GM21619 (cell line): ENCODE measurements around the gene SOWAHA.
A peak's percentile ranks its signal among the peaks of the same experiment; 100 is the strongest.
"Not testable (repeated sequence)": the region's sequence is repeated elsewhere in the genome, so short reads cannot be mapped to it uniquely, and the experiment has no call there.

Source experiments
- ATAC-seq: cut with Tn5 transposase; IDR thresholded peaks from one replicate; pipeline ENCODE4 v1.9.1; 2021; ENCODE audit not compliant: unreplicated experiment

SOWAHA gene

GRCh38 chr5:132806804-132807162 is 6.3 kb upstream of the SOWAHA start:
- ATAC-seq: not testable (repeated sequence)

GRCh38 chr5:132807163-132807838 is 5.8 kb upstream of the SOWAHA start:
- no peak for ATAC-seq

GRCh38 chr5:132808448-132808847 is 4.7 kb upstream of the SOWAHA start:
- ATAC-seq: no peak

- no peak for ATAC-seq
Measured at GRCh38 chr5:132808866-132809265, 4.2 kb upstream of the SOWAHA start.

DNA sequence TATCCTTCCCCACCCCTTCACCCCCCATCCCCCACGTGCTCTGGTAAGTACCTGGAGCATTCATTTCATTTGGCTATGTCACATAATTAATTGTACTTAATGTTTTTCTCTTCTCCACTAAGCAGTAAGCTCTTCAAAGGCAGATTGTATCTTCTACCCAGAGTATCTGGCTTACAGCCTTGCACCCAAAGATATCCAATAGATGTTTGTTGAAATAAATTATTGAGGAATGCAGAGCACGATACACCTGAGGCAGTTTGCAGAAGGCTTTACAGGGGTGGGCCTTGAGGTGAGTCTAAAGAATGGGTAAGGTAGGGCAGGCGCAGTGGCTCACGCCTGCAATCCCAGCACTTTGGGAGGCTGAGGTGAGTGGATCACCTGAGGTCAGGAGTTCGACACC is 2.5 kb upstream of the SOWAHA start:
- no peak for ATAC-seq

GRCh38 chr5:132812123-132812765 is 858 bp upstream of the SOWAHA start:
- ATAC-seq: no peak

- no peak for ATAC-seq
Measured at GRCh38 chr5:132813599-132814502, 749 bp downstream of the SOWAHA start.

DNA sequence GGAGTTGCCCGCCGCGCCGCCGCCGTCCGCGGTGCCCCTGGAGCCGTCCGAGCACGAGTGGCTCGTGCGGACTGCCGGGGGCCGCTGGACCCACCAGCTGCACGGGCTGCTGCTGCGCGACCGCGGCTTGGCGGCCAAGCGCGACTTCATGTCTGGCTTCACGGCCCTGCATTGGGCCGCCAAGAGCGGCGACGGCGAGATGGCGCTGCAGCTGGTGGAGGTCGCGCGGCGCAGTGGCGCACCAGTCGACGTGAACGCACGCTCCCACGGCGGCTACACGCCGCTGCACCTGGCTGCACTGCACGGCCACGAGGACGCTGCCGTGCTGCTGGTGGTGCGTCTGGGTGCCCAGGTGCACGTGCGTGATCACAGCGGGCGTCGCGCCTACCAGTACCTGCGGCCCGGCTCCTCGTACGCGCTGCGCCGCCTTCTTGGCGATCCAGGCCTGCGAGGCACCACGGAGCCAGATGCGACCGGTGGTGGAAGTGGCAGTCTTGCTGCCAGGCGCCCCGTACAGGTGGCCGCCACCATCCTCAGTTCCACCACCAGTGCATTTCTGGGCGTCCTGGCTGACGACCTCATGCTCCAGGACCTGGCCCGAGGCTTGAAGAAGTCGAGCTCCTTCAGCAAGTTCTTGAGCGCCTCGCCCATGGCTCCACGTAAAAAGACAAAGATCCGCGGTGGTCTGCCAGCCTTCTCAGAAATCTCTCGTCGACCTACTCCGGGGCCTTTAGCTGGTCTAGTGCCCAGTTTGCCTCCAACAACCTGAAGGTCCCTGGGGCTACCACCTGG is 1.6 kb downstream of the SOWAHA start:
- ATAC-seq: no peak

DNA sequence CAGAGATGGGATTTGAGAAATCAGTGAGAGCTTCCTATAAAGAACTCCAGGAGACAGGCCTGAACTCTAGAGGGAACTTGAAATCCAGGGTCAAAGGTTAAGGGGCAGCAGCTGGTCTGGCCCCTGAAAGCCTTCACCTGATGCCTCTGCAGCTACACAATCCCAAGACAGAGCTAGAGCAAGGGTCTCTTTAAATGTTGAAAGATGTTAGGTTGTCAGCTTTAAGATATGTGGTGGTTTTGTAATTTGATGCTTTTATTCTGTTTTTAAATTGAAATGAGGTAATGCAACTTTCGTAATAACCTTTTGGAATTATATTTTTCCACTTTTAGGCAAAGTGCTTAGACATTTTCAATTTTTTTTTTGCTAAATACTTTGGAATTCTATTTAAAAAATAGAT is 2.4 kb downstream of the SOWAHA start:
- ATAC-seq: no peak

DNA sequence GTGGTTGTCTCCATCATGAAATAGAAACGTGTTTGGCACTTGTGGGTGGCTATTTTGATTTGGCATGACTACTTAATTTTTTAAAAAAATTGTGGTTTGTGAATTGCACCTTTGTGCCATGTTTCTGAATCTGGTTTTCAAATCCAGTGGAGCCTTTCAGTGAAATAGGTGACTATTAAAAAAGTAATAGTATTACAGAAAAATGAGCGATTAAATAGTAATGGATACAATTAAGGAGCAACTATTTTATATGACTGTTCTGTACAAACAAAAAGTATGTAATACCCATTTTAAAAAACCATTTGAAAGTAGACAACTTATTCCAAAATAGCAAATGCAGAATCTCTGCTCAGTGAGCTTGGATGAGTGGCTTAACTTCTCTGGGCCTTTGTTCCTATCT is 3.0 kb downstream of the SOWAHA start:
- no peak for ATAC-seq

GRCh38 chr5:132816554-132816953 is 3.5 kb downstream of the SOWAHA start:
- no peak for ATAC-seq

GRCh38 chr5:132817011-132817410 is 3.9 kb downstream of the SOWAHA start:
- ATAC-seq: no peak

- ATAC-seq: no peak
Measured at GRCh38 chr5:132819468-132819867, 6.4 kb downstream of the SOWAHA start.

DNA sequence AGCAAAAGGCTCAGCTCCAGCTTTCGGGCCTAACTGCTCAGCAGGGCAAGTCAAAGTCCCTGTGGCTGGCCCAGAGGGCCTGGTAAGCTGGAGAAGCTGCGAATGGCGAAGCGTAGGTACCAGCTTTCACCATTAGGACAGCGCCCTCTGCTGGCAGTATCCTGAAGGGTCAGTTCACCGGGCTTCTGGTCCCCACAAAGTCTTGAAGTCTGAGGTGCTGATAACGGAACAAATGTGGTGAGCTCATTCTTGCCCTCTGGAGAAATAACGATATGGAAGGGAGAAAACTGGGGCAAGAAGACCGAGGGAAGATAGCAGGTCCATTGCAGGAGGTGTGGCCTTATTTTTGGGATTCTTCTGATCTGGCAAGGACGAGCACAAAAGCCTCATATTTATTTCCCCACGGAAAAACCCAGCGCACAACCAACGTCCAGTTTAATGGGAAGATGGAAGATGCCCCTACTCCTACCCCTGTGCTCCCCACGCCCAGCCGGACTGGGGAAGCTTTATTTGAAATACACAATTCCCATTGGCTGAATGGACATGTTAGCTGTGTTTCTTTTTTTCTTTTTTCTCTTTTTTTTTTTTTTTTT is 7.2 kb downstream of the SOWAHA start:
- peak; percentile 82 for ATAC-seq

GRCh38 chr5:132821350-132821749 is 8.2 kb downstream of the SOWAHA start:
- no peak for ATAC-seq

- no peak for ATAC-seq
Measured at GRCh38 chr5:132821791-132822190, 8.7 kb downstream of the SOWAHA start.

DNA sequence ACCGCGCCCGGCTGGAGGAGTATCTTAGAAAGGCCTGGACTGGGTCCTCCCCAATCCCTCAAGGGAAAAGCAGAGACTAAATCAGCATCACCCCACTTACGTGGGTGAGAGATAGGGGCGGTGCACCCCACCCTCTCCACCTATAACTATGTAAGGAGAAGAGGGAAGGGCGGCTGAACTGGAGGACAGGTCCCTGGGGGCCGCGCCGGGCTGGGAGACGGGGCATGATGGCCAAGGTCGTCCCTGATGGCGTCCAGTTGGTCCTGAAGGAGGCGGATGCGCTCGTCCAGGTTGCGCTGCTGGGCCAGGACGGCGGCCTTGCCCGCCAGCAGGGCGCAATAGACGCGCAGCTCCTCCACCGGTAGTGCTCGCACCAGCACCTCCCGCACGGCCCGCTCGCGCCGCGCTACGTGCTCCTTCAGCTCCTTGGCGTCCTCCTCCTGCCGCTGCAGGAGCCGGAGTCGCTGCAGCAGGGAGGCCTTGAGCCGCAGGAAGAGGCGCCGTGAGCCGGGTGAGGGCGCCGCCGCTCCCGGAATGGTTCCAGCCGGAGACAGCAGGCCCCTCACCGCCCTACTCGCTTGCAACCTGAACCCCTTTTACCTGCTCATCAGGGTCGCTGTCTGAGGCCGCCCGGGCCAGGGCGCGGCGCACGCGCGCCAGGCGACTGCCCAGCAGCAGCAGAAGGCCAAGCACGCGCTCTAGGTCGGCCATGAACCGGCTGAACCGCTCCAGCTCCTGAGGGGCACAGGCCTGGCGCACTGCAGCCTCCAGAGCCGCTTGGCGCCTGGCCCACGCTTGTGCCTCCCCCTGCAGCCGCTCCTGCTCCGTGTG is 9.8 kb downstream of the SOWAHA start:
- ATAC-seq: no peak

GRCh38 chr5:132823481-132824050 is 10.5 kb downstream of the SOWAHA start:
- no peak for ATAC-seq

DNA sequence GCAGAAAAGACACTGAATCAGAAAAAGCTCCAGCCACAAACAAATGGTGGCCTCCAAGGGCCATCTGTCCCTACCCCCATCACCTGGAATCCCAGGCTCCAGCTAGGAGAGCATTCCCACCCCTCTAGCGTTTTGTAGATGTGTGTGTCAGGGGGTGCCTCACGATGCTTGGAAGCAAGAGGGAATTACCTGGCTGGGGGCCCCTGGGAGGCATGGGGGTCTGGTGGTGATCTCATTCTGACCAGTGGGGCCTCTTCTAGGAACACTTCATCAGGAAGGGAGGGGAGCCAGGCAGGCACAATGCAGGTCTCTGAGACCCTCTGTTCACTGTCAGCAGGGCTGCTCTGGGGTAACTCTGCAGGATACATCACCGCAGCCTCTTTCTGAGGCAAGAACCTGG is 11.3 kb downstream of the SOWAHA start:
- ATAC-seq: no peak
